GM13976 (cell line): Measurements from ENCODE around the gene MTFP1.
"Not testable (repeated sequence)": the region's sequence is repeated elsewhere in the genome, so short reads cannot be mapped to it uniquely, and the experiment has no call there.

Experiments
- DNase-seq: peaks from one replicate; pipeline ENCODE4 v3.0.0; 2012; ENCODE audit warnings: low spot score
- in situ Hi-C: fragments of 300-500 bp; cut with MboI; formaldehyde crosslinking; loops from one replicate; pipeline ENCODE4 v1.12.0; 2022; ENCODE audit warnings: low sequenced_read_pairs, mixed read lengths, inconsistent platforms; ENCODE audit not compliant: unreplicated experiment
- TF ChIP-seq, protein P1 (sequence below): IDR thresholded peaks from 2 replicates; pipeline ENCODE4 v1.5.1; 2012; ENCODE audit warnings: borderline replicate concordance, mild to moderate bottlenecking; ENCODE audit not compliant: insufficient read depth; ENCODE audit errors: extremely low read depth, missing control alignments, control extremely low read depth

MTFP1 gene

DNA sequence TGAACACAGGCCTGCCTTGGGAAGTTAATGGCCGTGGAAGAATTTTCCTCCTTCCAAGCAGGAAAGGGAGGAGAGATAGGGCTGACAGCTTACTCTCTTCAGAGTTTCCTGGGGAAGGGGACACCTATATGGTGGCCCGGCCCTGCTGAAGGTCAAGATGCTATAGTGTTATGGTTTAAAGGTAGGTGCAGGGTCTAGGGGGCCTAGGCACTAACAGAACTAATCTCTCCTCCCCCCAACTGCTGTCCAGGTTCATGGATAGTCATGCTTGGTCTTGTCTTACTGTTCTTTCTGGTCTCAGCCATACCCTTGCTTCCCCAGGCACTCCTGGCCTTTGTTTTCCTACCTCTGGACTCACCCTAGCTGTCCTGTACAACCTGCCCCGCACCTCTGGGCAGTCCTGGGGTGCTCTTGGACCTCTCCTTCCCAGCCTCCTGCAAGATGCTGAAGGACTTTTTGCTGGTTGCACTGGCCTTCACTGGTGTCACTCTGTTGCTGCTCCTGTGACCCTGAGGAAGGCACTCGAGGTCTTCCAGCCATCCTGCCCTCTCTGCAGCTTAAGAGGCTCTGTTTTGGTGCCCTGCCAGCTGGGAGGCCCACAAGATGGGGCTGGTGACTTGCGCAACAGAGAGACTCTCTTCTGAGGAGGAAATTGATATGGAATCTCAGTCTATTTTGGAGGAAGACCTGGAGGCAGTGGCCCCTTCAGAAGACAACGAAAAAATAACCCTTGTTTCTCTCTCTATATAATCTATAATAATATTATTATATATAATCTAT lies 28.4 kb downstream of the MTFP1 start:
- in situ Hi-C loops, result no loop called here
- DNase-seq, result no peak
- TF ChIP-seq, protein P1, sequence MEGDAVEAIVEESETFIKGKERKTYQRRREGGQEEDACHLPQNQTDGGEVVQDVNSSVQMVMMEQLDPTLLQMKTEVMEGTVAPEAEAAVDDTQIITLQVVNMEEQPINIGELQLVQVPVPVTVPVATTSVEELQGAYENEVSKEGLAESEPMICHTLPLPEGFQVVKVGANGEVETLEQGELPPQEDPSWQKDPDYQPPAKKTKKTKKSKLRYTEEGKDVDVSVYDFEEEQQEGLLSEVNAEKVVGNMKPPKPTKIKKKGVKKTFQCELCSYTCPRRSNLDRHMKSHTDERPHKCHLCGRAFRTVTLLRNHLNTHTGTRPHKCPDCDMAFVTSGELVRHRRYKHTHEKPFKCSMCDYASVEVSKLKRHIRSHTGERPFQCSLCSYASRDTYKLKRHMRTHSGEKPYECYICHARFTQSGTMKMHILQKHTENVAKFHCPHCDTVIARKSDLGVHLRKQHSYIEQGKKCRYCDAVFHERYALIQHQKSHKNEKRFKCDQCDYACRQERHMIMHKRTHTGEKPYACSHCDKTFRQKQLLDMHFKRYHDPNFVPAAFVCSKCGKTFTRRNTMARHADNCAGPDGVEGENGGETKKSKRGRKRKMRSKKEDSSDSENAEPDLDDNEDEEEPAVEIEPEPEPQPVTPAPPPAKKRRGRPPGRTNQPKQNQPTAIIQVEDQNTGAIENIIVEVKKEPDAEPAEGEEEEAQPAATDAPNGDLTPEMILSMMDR, result no peak

DNA sequence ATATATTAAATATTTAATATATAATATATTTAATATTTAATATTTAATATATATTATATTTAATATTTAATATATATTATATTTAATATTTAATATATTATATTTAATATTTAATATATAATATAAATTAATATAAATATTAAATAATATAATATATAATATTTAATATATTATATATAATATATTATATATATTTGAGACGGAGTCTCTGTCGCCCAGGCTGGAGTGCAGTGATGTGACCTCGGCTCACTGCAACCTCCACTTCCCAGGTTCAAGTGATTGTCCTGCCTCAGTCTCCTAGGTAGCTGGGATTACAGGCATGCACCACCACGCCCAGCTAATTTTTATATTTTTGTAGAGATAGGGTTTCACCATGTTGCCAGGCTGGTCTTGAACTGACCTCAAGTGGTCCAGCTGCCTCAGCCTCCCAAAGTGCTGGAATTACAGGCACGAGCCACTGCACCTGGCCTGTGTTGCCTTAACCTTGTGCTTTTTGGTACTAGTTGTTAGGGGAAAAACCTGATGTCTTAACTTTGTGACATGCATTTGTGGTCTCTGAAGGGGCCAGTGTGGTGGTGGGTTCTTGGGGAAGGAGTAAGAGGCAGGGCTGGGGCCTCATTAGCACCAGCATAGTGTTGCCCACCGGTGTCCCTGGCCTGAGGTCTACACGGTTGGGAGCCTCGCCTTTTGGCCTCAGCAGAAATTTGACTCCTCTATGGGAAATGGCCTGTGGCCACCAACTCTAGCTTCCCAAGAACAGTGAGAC lies 29.7 kb downstream of the MTFP1 start:
- TF ChIP-seq, protein P1, result no peak
- in situ Hi-C loops, result no loop called here
- no peak for DNase-seq

- TF ChIP-seq, protein P1, result no peak
- in situ Hi-C loops, result no loop called here
- no peak for DNase-seq
Observed at GRCh38 chr22:30457981-30458380, 32.4 kb downstream of the MTFP1 start.

GRCh38 chr22:30459181-30460052 lies 33.8 kb downstream of the MTFP1 start:
- TF ChIP-seq, protein P1, result no peak
- no peak for DNase-seq
- in situ Hi-C loops, result no loop called here

DNA sequence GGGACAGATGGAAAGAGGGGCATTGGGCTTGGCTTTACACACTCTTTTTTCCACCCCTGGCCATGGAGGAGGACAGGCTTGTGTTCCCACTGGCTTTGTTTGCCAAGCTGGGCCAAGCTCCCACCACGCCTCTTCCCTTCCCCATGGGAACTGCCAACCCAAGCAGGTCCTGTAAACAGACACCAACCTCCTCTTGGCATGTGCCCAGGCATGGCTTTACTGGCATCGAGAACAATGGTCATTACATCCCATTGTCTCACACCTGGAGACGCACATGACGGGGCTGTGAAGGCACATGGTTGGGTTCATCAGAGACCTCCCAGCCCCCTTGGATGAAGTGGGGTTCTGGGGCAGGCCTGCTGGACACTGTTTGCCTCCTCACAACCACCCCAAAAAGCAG lies 34.6 kb downstream of the MTFP1 start:
- TF ChIP-seq, protein P1, result no peak
- in situ Hi-C loops, result no loop called here
- DNase-seq, result no peak

- in situ Hi-C loops, DNase-seq: not testable (repeated sequence)
Observed at GRCh38 chr22:30460555-30460954, 35.0 kb downstream of the MTFP1 start.
